GM06990 (cell line): ENCODE measurements around the gene GPC6.

Source experiments
- DNase-seq: peaks from one replicate; pipeline ENCODE4 v3.0.0-alpha.2; 2011; ENCODE audit not compliant: insufficient read length; ENCODE audit errors: extremely low read depth
- H3K27me3 ChIP-seq: replicated peaks from 2 replicates; pipeline ENCODE4 v1.6.0; 2011; ENCODE audit warnings: low read length; ENCODE audit not compliant: control insufficient read depth, insufficient read depth
- H3K36me3 ChIP-seq: 2 replicates; pipeline ENCODE4 v1.5.1; 2011; ENCODE audit warnings: low read length; ENCODE audit not compliant: control insufficient read depth, insufficient read depth
- H3K4me3 ChIP-seq: replicated peaks from 2 replicates; pipeline ENCODE4 v1.5.1; 2011; ENCODE audit warnings: low read depth, mild to moderate bottlenecking, control low read depth, low read length
- TF ChIP-seq, protein P1 (sequence below): IDR thresholded peaks from 2 replicates; pipeline ENCODE4 v1.5.1; 2011; ENCODE audit warnings: low read length, control low read depth, mild to moderate bottlenecking, inconsistent platforms; ENCODE audit not compliant: insufficient read depth, poor library complexity, severe bottlenecking

The GPC6 gene

GRCh38 chr13:93529961-93530360 lies 303.4 kb downstream of the GPC6 start:
- Histone ChIP-seq H3K4me3 (no peak overlapping the region), H3K36me3 (no peaks in the 10 kb centered on the region), H3K27me3 (no peaks in the 10 kb centered on the region)
- TF ChIP-seq, protein P1, sequence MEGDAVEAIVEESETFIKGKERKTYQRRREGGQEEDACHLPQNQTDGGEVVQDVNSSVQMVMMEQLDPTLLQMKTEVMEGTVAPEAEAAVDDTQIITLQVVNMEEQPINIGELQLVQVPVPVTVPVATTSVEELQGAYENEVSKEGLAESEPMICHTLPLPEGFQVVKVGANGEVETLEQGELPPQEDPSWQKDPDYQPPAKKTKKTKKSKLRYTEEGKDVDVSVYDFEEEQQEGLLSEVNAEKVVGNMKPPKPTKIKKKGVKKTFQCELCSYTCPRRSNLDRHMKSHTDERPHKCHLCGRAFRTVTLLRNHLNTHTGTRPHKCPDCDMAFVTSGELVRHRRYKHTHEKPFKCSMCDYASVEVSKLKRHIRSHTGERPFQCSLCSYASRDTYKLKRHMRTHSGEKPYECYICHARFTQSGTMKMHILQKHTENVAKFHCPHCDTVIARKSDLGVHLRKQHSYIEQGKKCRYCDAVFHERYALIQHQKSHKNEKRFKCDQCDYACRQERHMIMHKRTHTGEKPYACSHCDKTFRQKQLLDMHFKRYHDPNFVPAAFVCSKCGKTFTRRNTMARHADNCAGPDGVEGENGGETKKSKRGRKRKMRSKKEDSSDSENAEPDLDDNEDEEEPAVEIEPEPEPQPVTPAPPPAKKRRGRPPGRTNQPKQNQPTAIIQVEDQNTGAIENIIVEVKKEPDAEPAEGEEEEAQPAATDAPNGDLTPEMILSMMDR: no peak
- DNase-seq: no peak

DNA sequence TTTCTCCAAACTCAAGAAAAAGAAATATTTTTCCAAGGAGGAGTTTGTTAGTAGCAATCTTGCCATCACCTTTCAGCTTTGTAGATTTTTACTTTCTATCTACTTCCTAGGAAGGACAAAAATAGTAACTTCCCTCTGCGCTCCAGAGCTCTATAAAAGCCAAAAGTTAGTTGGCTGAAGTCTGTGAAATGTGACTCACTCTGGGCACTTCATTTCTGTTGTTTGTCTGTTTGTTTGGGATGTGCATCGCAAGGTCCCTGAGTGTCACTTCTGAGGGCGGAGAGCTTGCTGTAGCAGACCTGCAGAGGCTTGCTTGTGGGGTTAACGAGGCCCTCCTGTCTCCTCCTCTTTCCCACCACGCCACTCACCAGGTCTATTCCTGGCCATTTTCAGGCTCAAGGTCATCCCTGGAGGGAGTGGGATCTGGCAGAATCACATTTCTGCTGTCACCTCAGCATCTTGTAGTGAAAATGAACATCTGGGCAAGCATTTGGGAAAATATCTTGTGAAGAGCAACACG lies 307.6 kb downstream of the GPC6 start:
- H3K36me3 ChIP-seq: no peaks in the 10 kb centered on the region
- TF ChIP-seq, protein P1: no peak
- H3K4me3 ChIP-seq: no peak overlapping the region
- no peaks in the 10 kb centered on the region for H3K27me3 ChIP-seq
- DNase-seq: no peak

DNA sequence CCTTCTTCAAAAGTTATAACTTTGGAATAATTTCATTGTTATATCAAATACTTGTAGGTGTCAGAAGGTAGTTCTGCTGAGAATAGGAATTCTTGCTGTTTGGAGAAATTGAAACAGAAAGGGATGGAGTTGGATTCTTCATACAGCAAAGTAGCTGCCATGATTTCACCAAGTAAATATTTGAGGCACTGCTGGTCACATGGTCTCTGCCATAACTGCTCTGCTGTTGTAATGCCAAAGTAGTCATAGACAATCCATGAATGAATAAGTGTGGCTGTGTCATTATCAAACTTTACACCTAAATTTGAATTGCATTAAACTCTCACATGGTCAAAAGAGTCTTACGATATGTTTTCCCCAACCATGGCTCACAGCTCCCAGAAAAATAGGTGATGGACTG lies 308.6 kb downstream of the GPC6 start:
- Histone ChIP-seq H3K4me3 (no peak overlapping the region), H3K27me3 (no peaks in the 10 kb centered on the region), H3K36me3 (no peaks in the 10 kb centered on the region)
- no peak for DNase-seq
- TF ChIP-seq, protein P1: no peak

- no peak for DNase-seq
- Histone ChIP-seq H3K27me3 (no peaks in the 10 kb centered on the region), H3K36me3 (no peaks in the 10 kb centered on the region), H3K4me3 (no peak overlapping the region)
- TF ChIP-seq, protein P1: no peak
These were observed 313.3 kb downstream of the GPC6 start for GRCh38 chr13:93539914-93540313.

DNA sequence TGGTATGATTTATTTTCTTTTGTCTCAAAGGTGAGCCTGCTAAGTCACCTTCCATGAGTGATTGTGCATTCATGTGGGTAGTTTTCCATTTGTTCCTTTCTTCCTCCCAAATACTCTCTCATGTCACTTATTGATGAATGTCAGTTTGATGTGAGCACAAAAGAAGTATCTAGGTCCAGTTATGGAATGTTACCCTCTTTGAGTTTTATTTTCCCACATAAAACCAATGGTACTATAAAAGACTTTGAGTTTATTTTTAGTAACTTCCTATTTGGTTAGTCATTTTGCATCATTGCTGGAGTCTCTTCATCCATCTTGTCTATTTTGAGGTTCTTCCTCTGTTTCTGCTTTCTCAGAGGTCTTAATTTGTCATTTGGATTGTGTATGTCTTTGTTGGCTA lies 321.3 kb downstream of the GPC6 start:
- TF ChIP-seq, protein P1: no peak
- Histone ChIP-seq H3K4me3 (no peak overlapping the region), H3K36me3 (no peaks in the 10 kb centered on the region), H3K27me3 (no peaks in the 10 kb centered on the region)
- DNase-seq: no peak
